Testis (tissue), 3 donors: ENCODE measurements around the gene LMNTD2. TPM values are rescaled to one million over a fixed set of nuclear protein-coding genes. Genes with fewer than 3 reads are reported as not detected.
A peak's percentile ranks its signal among the peaks of the same experiment; 100 is the strongest.

Experiments
- DNase-seq: peaks from one replicate; pipeline ENCODE4 v3.0.0-alpha.2; 2019
- H3K27ac ChIP-seq, 2 donors: fragments of 200-600 bp; sonication (generic); one replicate each; pipeline ENCODE4 v1.5.1; 2019
- H3K27me3 ChIP-seq: fragments of 200-600 bp; sonication (generic); one replicate; pipeline ENCODE4 v1.5.1; 2019
- H3K36me3 ChIP-seq: fragments of 200-600 bp; sonication (generic); one replicate; pipeline ENCODE4 v1.5.1; 2017; ENCODE audit warnings: low read depth; ENCODE audit errors: missing control alignments
- H3K4me1 ChIP-seq: fragments of 200-600 bp; sonication (generic); one replicate; pipeline ENCODE4 v1.5.1; 2019
- H3K4me3 ChIP-seq, 2 donors: fragments of 200-600 bp; sonication (generic); one replicate each; pipeline ENCODE4 v1.5.1; 2017 to 2019
- H3K9me3 ChIP-seq: fragments of 200-600 bp; sonication (generic); one replicate; pipeline ENCODE4 v1.5.1; 2017
- POLR2A ChIP-seq: fragments of 450-650 bp; IDR thresholded peaks from one replicate; pipeline ENCODE4 v1.6.1; 2017; ENCODE audit warnings: antibody characterized with exemption, mild to moderate bottlenecking, moderate library complexity
- WGBS, 2 donors: methylation state at CpG; one replicate each; pipeline ENCODE4 v1.1.5; 2018; 5-methylcytosine and 5-hydroxymethylcytosine counted together
- intact Hi-C: fragments of 100-400 bp; cut with DNase I; formaldehyde crosslinking; loops from one replicate; pipeline ENCODE4 v1.15.1; 2023; ENCODE audit warnings: low total_unique reads
- polyA plus RNA-seq: library from polyadenylated mRNA; stranded (reverse); fragments of 350-450 nt; fragmentation: Illumina TruSeq; extraction: RNeasy Lipid Tissue Mini Kit (QIAGEN cat#74804); gene quantifications from one replicate; pipeline ENCODE4 v1.2.3, GENCODE V29; 2014; ENCODE audit warnings: low read depth, low replicate concordance; ENCODE audit not compliant: insufficient read depth
- total RNA-seq, 2 donors: library from RNA; depleted of rRNA; stranded (reverse); fragments of >200 nt; gene quantifications; one replicate each; pipeline ENCODE4 v1.2.3, GENCODE V29; 2016
- TF ChIP-seq, protein P1 (sequence below), 3 experiments: fragments of 450-650 bp in 2 of 3; fragments of 200-600 bp in 1 of 3; sonication (generic) in 1 of 3; IDR thresholded peaks; one replicate each; pipeline ENCODE4 v1.5.1; 2016 to 2019; ENCODE audit warnings: antibody characterized with exemption in 3 of 3, mild to moderate bottlenecking in 2 of 3, moderate library complexity in 1 of 3

LMNTD2 gene
- total and polyA plus RNA-seq, 3 donors from 2014 or later, result 26.1 to 59.9 (median 29.2) TPM

DNA sequence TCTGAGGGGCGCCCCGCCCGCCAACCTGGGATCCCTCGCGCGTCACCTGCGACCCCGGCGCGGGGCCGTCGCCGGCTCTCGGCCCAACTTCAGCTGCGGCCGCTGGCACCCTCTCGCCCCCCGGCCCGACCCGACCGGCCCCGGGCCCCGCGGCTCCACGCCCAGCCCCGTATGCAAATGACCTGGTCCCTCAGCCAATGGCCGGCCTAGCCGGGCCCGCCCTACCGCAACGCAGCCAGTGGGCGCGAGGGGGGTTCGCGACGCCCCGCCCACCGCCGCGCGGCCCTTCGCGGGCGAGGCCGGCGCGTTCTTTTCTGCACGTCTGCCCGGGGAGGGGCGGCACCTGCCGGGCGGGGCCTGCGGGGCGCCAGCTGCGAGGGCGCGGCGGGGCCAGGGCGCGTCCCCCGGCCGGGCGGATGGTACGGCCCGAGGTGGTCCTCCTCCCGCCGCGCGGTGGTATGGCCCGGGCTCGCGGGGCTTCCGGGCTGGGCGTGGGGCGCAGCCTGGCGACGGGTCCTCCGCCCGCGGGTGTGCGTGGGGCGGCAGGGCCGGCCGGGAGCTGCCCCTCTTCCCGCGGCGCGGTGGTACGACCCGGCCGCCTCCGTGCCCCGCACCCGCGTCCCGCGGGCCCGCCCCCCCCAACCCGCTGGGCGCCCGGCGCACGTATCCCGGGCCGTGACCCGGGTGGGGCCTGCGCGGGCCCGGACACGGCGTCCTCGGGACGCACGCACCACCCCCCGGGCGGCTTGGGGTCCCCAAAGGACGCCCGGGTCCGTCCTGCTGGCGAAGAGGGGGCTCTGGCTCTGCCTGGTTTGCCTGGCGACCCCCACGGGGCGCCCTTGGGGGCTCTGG lies 8.0 kb upstream of the LMNTD2 start:
- peak; percentile 94 for DNase-seq
- Histone ChIP-seq H3K4me3 (peak overlapping the region; percentile 61 to 69), H3K36me3 (no peaks in the 10 kb centered on the region), H3K4me1 (peaks cover 21% of the 10 kb centered on the region), H3K9me3 (no peaks in the 10 kb centered on the region), H3K27me3 (no peaks in the 10 kb centered on the region), H3K27ac (peak overlapping the region; percentile 86 to 87)
- WGBS, 2 donors, result 0% methylated on average over 64 of the region's 123 CpGs; no CpG with 5 or more reads in 1 of the 2 donors
- no peak for TF ChIP-seq POLR2A
- TF ChIP-seq, protein P1, sequence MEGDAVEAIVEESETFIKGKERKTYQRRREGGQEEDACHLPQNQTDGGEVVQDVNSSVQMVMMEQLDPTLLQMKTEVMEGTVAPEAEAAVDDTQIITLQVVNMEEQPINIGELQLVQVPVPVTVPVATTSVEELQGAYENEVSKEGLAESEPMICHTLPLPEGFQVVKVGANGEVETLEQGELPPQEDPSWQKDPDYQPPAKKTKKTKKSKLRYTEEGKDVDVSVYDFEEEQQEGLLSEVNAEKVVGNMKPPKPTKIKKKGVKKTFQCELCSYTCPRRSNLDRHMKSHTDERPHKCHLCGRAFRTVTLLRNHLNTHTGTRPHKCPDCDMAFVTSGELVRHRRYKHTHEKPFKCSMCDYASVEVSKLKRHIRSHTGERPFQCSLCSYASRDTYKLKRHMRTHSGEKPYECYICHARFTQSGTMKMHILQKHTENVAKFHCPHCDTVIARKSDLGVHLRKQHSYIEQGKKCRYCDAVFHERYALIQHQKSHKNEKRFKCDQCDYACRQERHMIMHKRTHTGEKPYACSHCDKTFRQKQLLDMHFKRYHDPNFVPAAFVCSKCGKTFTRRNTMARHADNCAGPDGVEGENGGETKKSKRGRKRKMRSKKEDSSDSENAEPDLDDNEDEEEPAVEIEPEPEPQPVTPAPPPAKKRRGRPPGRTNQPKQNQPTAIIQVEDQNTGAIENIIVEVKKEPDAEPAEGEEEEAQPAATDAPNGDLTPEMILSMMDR (IDR thresholded peaks at IDR 0.05), result peak in 1 of 3 experiments; percentile 8
- intact Hi-C loops, result no loop called here

DNA sequence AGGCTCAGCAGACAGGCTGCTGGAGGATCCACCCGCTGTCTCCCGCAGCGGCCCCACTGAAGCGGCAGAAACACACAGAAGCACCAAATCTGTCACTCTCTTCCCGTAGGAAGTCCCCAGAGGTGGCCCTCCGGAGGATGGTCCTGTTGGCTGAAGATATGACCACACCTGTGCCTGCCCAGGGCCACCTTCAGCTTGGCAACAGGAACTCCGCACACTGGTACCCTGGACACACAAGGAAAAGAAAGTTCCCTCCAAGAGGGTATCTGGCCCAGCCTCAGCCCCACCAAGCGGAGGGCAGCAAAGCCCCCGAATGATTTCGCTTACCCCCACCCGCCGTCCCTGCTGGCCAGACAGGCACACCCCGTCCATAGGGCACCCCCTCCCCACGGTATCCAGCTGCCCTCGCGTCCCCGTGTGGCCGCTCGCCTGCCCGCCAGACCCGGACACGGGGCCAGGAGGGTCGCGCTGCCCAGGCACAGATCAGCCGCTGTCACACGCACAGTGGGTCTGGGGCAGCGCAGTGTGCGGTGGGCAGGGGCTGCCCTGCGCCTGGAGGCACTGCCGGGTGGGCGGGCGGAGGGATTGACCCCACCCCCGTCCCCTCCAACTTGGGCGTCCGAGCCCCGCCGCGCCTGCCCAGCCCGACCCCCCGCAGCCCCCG lies 7.2 kb upstream of the LMNTD2 start:
- intact Hi-C loops, result no loop called here
- no peaks in the 10 kb centered on the region for H3K9me3 ChIP-seq
- no peaks in the 10 kb centered on the region for H3K27me3 ChIP-seq
- 20 to 55% methylated on average over 9 to 33 of the region's 41 CpGs for WGBS, 2 donors
- peak overlapping the region; percentile 59 to 61 for H3K4me3 ChIP-seq
- no peak for DNase-seq
- H3K27ac ChIP-seq, result peak overlapping the region; percentile 68 to 87
- TF ChIP-seq, protein P1 (IDR thresholded peaks at IDR 0.05), result no peak
- no peak for TF ChIP-seq POLR2A
- H3K36me3 ChIP-seq, result no peaks in the 10 kb centered on the region
- peaks cover 14% of the 10 kb centered on the region for H3K4me1 ChIP-seq

DNA sequence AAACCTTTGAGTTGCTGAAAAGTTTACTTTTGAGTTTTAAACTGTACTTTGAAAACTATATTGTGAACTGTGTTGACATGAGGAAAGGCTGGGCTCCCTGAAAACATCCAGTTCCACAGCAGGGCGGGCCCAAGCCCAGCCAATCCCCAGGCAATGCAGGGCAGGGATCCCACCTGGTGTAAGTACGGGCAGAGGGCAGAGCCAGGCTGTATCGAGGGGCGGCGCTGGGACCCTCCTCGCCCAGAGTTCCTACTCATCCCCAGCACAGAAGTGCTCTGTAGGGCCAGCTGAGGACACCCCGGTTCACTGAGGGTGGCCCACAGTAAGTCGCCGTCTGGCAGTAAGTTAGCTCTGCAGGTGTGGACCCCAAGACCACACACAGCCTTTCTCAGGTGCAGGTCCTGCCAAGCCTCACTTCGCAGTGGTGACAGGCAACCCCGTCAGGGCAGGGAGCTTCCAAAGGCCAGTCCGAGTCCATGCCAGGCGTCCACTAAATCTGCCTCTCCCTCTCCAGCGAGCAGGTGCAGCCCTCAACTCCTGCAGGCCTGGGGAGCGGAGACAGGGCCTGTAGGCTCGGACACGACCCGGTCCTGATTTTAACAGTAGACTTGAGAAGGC lies 6.6 kb upstream of the LMNTD2 start:
- H3K27ac ChIP-seq, result no peak overlapping the region
- H3K9me3 ChIP-seq, result no peaks in the 10 kb centered on the region
- H3K4me1 ChIP-seq, result peaks cover 14% of the 10 kb centered on the region
- intact Hi-C loops, result no loop called here
- no peak for DNase-seq
- TF ChIP-seq, protein P1 (IDR thresholded peaks at IDR 0.05), result no peak
- no peak for TF ChIP-seq POLR2A
- no peak overlapping the region for H3K4me3 ChIP-seq
- no peaks in the 10 kb centered on the region for H3K36me3 ChIP-seq
- 85 to 92% methylated on average over 11 to 18 of the region's 18 CpGs for WGBS, 2 donors
- H3K27me3 ChIP-seq, result no peaks in the 10 kb centered on the region

DNA sequence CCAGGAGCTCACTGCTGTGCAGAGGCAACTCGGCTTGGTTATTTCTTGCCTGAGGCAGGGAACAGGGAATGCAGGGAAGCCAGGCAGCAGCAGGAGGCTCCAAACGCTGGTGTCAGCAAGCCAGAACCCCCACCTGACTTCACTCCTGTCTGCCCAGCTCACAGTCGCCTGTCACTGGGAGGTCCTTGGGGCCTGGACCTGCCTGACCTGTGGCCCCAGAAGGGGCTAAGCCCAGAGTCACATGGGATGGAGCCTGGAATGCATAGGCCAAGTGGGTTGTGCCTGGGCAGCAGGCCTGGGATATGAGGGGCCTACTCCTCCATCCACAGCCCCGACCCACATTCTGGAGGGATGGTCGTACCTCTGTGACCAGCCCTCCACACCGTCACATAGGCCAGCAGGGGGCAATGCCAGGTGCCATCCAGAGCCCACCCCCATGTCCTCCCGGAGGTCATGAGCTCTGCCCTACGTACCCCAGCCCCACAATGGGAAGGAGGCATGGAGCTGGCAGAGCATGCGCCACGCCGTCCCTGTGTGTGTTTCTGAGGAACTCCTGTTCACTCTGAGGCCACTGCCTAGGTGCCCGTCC lies 5.5 kb upstream of the LMNTD2 start:
- intact Hi-C loops, result no loop called here
- H3K36me3 ChIP-seq, result no peaks in the 10 kb centered on the region
- H3K9me3 ChIP-seq, result no peaks in the 10 kb centered on the region
- TF ChIP-seq POLR2A, result no peak
- TF ChIP-seq, protein P1 (IDR thresholded peaks at IDR 0.05), result no peak
- H3K27ac ChIP-seq, result no peak overlapping the region
- WGBS, 2 donors, result 88 to 93% methylated on average over 3 to 11 of the region's 12 CpGs
- no peaks in the 10 kb centered on the region for H3K27me3 ChIP-seq
- H3K4me3 ChIP-seq, result no peak overlapping the region
- peaks cover 14% of the 10 kb centered on the region for H3K4me1 ChIP-seq
- DNase-seq, result no peak
